ENCODE data around the gene FOXN1. TPM values are rescaled to one million over a fixed set of nuclear protein-coding genes. Genes with fewer than 3 reads are reported as not detected.
A peak's percentile ranks its signal among the peaks of the same experiment; 100 is the strongest.

FOXN1 gene
- total and polyA plus RNA-seq, 10 of the 15 experiments (the other 5 are each of a cell fraction or from before 2014, with no cell fraction given), result not detected

DNA sequence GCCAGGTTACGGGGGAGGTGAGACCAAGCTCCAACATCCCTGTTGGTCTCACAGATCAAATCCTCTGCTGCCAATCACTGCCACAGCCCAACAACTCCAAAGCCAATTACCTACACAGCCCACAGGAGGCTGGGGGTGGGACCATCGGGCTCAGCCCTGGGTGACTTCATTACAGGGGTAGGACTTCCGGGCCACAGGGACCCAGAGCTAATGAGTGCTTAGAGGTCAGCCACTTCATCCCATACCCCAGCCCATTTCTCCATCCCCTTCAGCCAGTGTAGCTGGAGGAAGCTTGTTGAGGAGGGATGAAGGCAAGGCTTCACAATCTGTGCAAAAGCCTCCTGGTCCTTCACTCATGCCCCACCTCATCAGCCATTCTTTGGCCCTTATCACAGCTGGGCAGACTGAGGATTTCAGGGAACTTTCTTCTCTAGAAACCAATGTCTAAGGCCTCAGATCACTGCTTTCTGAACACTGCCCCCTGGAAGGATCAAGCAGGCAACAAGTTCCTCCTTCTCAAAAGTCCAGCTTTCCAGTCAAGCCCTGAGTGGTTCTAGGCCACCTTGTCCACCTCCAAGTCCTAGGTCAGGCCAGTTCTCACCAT is 5.8 kb downstream of the FOXN1 start:
- intact Hi-C loops (cut with micrococcal nuclease; ENCODE audit: unreplicated experiment) (no loop called here), in situ Hi-C loops (cut with MboI) (no loop called here)
- Histone ChIP-seq H3K9me3 (replicated peaks; ENCODE audit: control insufficient read depth, insufficient read depth, low read length) (peaks cover 1% of the 10 kb centered on the region; the same call in 1 of the 3 replicates), H3K36me3 (ENCODE audit: control insufficient read depth in 2 of 2, insufficient read depth in 2 of 2, low read length in 1 of 2) (no peaks in the 10 kb centered on the region), H3K4me2 (ENCODE audit: control insufficient read depth, insufficient read depth) (no peak overlapping the region), H3K27ac (ENCODE audit: control insufficient read depth, insufficient read depth) (no peak overlapping the region), H3K79me2 (ENCODE audit: control insufficient read depth, insufficient read depth, low read length) (no peaks in the 10 kb centered on the region), H2AFZ (ENCODE audit: control insufficient read depth, low read depth, low read length) (no peak overlapping the region), H3K9ac (ENCODE audit: control insufficient read depth, insufficient read depth, low read length) (no peak overlapping the region), H3K4me3 (no peak overlapping the region), H3K4me1 (ENCODE audit: control insufficient read depth, insufficient read depth, low read length) (peaks cover 12% of the 10 kb centered on the region), H4K20me1 (ENCODE audit: control insufficient read depth, insufficient read depth) (no peaks in the 10 kb centered on the region), H3K27me3 (replicated peaks in 1 of 2; ENCODE audit: control insufficient read depth in 2 of 2, insufficient read depth in 2 of 2, low read length in 1 of 2) (no peaks in the 10 kb centered on the region)
- TF ChIP-seq CHD4 (IDR thresholded peaks at IDR 0.05), result no peak
- TF ChIP-seq, protein P1, sequence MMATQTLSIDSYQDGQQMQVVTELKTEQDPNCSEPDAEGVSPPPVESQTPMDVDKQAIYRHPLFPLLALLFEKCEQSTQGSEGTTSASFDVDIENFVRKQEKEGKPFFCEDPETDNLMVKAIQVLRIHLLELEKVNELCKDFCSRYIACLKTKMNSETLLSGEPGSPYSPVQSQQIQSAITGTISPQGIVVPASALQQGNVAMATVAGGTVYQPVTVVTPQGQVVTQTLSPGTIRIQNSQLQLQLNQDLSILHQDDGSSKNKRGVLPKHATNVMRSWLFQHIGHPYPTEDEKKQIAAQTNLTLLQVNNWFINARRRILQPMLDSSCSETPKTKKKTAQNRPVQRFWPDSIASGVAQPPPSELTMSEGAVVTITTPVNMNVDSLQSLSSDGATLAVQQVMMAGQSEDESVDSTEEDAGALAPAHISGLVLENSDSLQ (IDR thresholded peaks at IDR 0.05), result 0 out of 2 replicates have a peak, but pooled peaks have one; percentile 20
- ChIA-PET SMC1A (ENCODE audit: uncharacterized antibody, unreplicated experiment) (interaction anchor here (0.9 to 1.1 kb wide), 2 partner anchors 9 to 13 kb away, joined by 3 read pairs; no protein-coding TSS in a partner anchor), CTCF (interaction anchor here (0.7 kb wide), 3 partner anchors 8 to 243 kb away, joined by 3 read pairs; no protein-coding TSS in a partner anchor), POLR2A (interaction anchor here (0.6 to 1.3 kb wide), 2 partner anchors 8 to 1681 kb away, joined by 4 to 8 read pairs; no protein-coding TSS in a partner anchor), RAD21 (ENCODE audit: unreplicated experiment) (interaction anchor here (0.6 to 1.7 kb wide), 3 partner anchors 11 to 1883 kb away, joined by 4 to 8 read pairs (median 4); no protein-coding TSS in a partner anchor)
- BruUV-seq (replicated peaks), result no TSS peak
- peak; percentile 27; the same call in 1 of the 3 replicates for ATAC-seq
- DNase-seq (ENCODE audit: low read depth, low spot score), result no peak
- 52% methylated on average over 3 of the region's 3 CpGs for WGBS (ENCODE audit: insufficient coverage, insufficient replicate concordance, low lambda C conversion rate, missing lambda C conversion rate)
- FAIRE-seq, result no peak

DNA sequence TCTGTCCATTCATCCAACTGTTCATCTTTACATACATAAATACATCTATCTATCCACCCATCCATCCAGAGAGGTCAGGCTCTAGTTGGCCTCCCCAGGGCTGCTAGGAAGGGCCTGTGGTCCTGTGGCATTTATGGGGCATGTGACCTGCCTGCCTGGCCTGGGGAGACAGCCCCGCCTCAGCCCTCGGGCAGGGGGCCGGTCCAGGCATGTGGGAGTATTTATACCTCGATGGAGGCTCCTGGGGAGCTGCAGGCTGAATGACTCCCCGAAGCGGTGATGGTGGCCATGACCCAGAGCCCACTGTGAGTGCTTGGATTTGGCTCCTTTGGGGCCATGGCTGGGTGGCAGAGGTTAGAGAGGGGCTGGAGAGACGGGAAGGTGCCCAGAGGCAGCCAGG is 7.3 kb downstream of the FOXN1 start:
- intact Hi-C loops (cut with micrococcal nuclease; ENCODE audit: unreplicated experiment) (no loop called here), in situ Hi-C loops (cut with MboI) (no loop called here)
- SMC1A ChIA-PET (ENCODE audit: uncharacterized antibody, unreplicated experiment), result no interaction called here
- DNase-seq (ENCODE audit: low read depth, low spot score), result no peak
- TF ChIP-seq DPF2 (IDR thresholded peaks at IDR 0.05), result no peak
- TF ChIP-seq, protein P2, sequence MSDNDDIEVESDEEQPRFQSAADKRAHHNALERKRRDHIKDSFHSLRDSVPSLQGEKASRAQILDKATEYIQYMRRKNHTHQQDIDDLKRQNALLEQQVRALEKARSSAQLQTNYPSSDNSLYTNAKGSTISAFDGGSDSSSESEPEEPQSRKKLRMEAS (IDR thresholded peaks at IDR 0.05; ENCODE audit: low read depth, low read length), result no peak
- H3K79me2 ChIP-seq (ENCODE audit: control insufficient read depth, insufficient read depth, low read length), result no peaks in the 10 kb centered on the region
- no peak for FAIRE-seq
- no peak overlapping the region for H2AFZ ChIP-seq (ENCODE audit: control insufficient read depth, low read depth, low read length)
- H3K4me1 ChIP-seq (ENCODE audit: control insufficient read depth, insufficient read depth, low read length), result peaks cover 5% of the 10 kb centered on the region
- no peak overlapping the region for H3K4me3 ChIP-seq
- BruUV-seq (replicated peaks), result no TSS peak
- no peak overlapping the region for H3K4me2 ChIP-seq (ENCODE audit: control insufficient read depth, insufficient read depth)
- no peak overlapping the region for H3K27ac ChIP-seq (ENCODE audit: control insufficient read depth, insufficient read depth)
- CTCF ChIA-PET, result no interaction called here
- no peaks in the 10 kb centered on the region for H3K36me3 ChIP-seq (ENCODE audit: control insufficient read depth in 2 of 2, insufficient read depth in 2 of 2, low read length in 1 of 2)
- POLR2A ChIA-PET, result interaction anchor here (0.5 kb wide), 1 partner anchor 84 kb away, joined by 4 read pairs; no protein-coding TSS in a partner anchor
- RAD21 ChIA-PET (ENCODE audit: unreplicated experiment), result no interaction called here
- H3K9me3 ChIP-seq (replicated peaks; ENCODE audit: control insufficient read depth, insufficient read depth, low read length), result peaks cover 1% of the 10 kb centered on the region; the same call in 1 of the 3 replicates
- no peaks in the 10 kb centered on the region for H3K27me3 ChIP-seq (replicated peaks in 1 of 2; ENCODE audit: control insufficient read depth in 2 of 2, insufficient read depth in 2 of 2, low read length in 1 of 2)
- H3K9ac ChIP-seq (ENCODE audit: control insufficient read depth, insufficient read depth, low read length), result no peak overlapping the region
- H4K20me1 ChIP-seq (ENCODE audit: control insufficient read depth, insufficient read depth), result no peaks in the 10 kb centered on the region
- no peak for ATAC-seq
- 63% methylated on average over 7 of the region's 7 CpGs for WGBS (ENCODE audit: insufficient coverage, insufficient replicate concordance, low lambda C conversion rate, missing lambda C conversion rate)

Data from GM12878 (cell line).